Stimulated activated CD4-positive, alpha-beta T cell treated with anti-CD3 and anti-CD28 coated beads, Interleukin-1b, Interleukin-23, amount 100 ng/mL, for 48 hours (primary cell): Measurements from ENCODE around the gene KRTAP19-4.
"Not testable (repeated sequence)": the region's sequence is repeated elsewhere in the genome, so short reads cannot be mapped to it uniquely, and the experiment has no call there.

Experiments used
- DNase-seq: peaks from one replicate; pipeline ENCODE4 v3.0.0-alpha.2; 2020

Gene KRTAP19-4

GRCh38 chr21:30497065-30497464, at the start of gene KRTAP19-4:
Gene KRTAP19-4, minus strand, starts transcription at chr21:30497165. Its CDS starts 55 bp downstream, at chr21:30497110.
- DNase-seq, result no peak

- DNase-seq, result no peak
Observed at GRCh38 chr21:30541764-30542163, 44.8 kb upstream of the KRTAP19-4 start, which contains the start of gene KRTAP19-6. Gene KRTAP19-6, minus strand, starts transcription at chr21:30541864. Its CDS starts 31 bp downstream, at chr21:30541833.

GRCh38 chr21:30518876-30519275, 21.9 kb upstream of the KRTAP19-4 start:
- DNase-seq, result no peak

- no peak for DNase-seq
Observed at GRCh38 chr21:30515681-30516080, 18.7 kb upstream of the KRTAP19-4 start.

- DNase-seq, result not testable (repeated sequence)
Observed at GRCh38 chr21:30505621-30506205, 8.7 kb upstream of the KRTAP19-4 start.

GRCh38 chr21:30502041-30502440, 5.1 kb upstream of the KRTAP19-4 start, which contains the start of gene KRTAP19-5:
Gene KRTAP19-5, minus strand, starts transcription at chr21:30502141. Its CDS starts 51 bp downstream, at chr21:30502090.
- no peak for DNase-seq

GRCh38 chr21:30491963-30492428, 5.0 kb downstream of the KRTAP19-4 start, which contains the start of gene KRTAP19-3:
Gene KRTAP19-3, minus strand, starts transcription at chr21:30492013. Its CDS starts 56 bp downstream, at chr21:30491957.
- no peak for DNase-seq

GRCh38 chr21:30487336-30487735, 9.6 kb downstream of the KRTAP19-4 start, which contains the start of gene KRTAP19-2:
Gene KRTAP19-2, minus strand, starts transcription at chr21:30487436. Its CDS starts 88 bp downstream, at chr21:30487348.
- DNase-seq, result no peak

GRCh38 chr21:30486180-30486579, 10.8 kb downstream of the KRTAP19-4 start:
- DNase-seq, result no peak

- no peak for DNase-seq
Observed at GRCh38 chr21:30482130-30482529, 14.8 kb downstream of the KRTAP19-4 start.

- DNase-seq, result no peak
Observed at GRCh38 chr21:30480145-30480544, 16.8 kb downstream of the KRTAP19-4 start, which contains the start of gene KRTAP19-1. Gene KRTAP19-1, minus strand, starts transcription at chr21:30480367. Its CDS starts 50 bp downstream, at chr21:30480317.

- DNase-seq, result no peak
Observed at GRCh38 chr21:30479259-30479658, 17.7 kb downstream of the KRTAP19-4 start.

GRCh38 chr21:30478004-30478403, 19.0 kb downstream of the KRTAP19-4 start:
- DNase-seq, result no peak

- DNase-seq, result no peak
Observed at GRCh38 chr21:30468900-30469714, 27.9 kb downstream of the KRTAP19-4 start.

GRCh38 chr21:30463713-30464112, 33.3 kb downstream of the KRTAP19-4 start:
- no peak for DNase-seq

GRCh38 chr21:30448514-30448913, 48.5 kb downstream of the KRTAP19-4 start:
- DNase-seq, result no peak

GRCh38 chr21:30447056-30447455, 49.9 kb downstream of the KRTAP19-4 start:
- no peak for DNase-seq
